Stimulated activated CD4-positive, alpha-beta T cell treated with anti-CD3 and anti-CD28 coated beads, Interleukin-1b, Interleukin-23, amount 100 ng/mL, for 24 hours (primary cell): ENCODE data around the gene CDH13.

Experiments
- DNase-seq, 4 experiments: peaks; one replicate each; pipeline ENCODE4 v3.0.0-alpha.2; 2020; ENCODE audit warnings: low read depth in 4 of 4, low spot score in 1 of 4

Gene CDH13

GRCh38 chr16:83689385-83689831, 1062.6 kb downstream of the CDH13 start:
- no peak for DNase-seq

GRCh38 chr16:83692224-83692623, 1065.5 kb downstream of the CDH13 start:
- DNase-seq = no peak

- DNase-seq = no peak
Measured at GRCh38 chr16:83698964-83699363, 1072.2 kb downstream of the CDH13 start.

DNA sequence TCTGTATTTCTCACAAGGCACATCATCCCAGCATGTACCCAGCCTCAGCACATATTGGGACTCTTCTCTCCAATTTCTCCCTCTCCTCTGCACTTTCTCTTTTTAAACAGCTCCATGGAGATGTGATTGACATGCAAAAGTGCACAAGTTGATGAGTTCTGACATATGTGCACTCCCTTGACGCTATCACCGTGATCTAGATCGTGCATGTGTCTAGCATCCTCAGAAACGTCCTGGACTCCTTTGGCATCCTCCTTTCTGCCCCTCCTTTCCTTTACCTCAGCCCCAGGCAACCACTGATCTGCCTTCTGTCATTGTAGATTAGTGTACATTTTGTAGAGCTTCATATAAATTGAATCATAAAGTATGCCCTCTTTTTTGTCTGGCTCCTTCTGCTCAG, 1073.0 kb downstream of the CDH13 start:
- no peak for DNase-seq

GRCh38 chr16:83700918-83701317, 1074.1 kb downstream of the CDH13 start:
- no peak for DNase-seq

GRCh38 chr16:83701494-83701893, 1074.7 kb downstream of the CDH13 start:
- peak in 1 of 4 experiments; percentile 2 for DNase-seq

DNA sequence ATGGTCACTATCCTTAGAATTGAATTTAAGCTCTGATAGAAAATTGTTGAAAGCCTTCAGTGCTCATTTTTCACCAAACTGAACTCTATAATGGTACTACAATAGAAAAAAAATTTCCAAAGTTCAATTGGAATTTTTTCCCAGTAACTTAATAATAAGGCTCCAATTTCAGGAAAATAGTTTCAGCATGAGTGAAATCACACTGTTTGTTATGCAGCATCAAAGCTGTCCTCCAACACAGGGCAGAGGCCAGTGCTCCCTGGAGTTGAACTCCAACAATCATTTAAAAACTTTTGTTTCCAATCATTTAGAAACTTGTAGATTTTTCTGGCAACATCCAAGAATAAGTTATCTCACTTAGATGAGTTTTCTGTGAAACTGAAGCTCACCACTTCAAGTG, 1077.9 kb downstream of the CDH13 start:
- no peak for DNase-seq

DNA sequence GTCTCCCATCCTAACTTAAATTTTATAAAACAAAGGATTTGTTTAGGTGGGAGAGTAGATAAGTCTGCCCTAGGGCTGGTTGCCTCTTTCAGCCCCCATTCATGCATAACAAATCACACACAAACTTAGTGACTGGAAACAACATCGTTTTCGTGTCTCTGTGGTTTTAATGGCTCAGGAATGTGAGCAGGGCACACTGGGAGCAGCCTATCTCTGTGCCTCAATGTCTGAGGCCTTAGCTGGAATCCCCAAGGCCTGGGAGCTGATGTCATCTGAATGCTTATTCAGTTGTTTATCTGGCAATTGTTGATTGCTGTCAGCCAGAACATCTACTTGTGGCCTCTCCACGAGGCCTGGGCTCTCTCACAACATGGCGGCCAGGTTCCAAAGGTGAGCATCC, 1079.1 kb downstream of the CDH13 start:
- DNase-seq = no peak

DNA sequence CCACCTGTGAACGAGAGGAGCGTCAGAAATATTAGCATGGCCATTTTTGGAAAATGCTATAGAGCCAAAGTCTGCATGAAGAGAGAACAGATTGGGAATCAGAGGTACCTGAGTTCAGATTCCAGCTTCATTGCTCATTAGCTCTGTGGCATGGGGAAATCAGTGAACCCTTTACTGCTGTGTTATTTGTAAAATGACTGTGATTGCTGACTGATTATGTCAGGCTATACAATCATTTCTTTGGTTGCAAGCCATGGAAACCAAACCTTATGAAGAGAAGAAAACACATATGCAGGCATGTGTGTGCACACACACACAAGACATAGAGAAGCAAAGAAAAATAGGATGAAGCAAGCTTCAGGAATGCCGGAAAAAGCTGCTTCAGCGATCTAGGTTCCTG, 1079.6 kb downstream of the CDH13 start:
- DNase-seq = no peak

DNA sequence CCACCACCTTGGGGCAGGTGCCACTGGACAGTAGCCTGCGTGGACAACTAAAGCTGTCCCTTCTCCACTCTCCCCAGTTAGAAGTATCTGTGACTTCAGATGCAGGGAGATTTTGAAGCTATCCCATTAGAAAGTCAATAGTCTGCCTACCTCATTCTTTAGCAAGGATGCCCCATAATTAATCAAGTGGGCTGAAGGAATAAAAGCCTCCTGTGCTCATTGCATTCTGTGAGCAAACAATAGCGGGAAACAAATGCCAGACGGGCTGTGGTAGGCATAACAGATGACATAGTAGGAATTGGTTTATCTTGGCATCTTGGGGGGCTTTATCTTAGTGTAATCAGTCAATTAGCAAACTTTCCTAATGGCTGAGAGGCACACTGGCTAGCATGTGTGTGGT, 1084.3 kb downstream of the CDH13 start:
- no peak for DNase-seq

DNA sequence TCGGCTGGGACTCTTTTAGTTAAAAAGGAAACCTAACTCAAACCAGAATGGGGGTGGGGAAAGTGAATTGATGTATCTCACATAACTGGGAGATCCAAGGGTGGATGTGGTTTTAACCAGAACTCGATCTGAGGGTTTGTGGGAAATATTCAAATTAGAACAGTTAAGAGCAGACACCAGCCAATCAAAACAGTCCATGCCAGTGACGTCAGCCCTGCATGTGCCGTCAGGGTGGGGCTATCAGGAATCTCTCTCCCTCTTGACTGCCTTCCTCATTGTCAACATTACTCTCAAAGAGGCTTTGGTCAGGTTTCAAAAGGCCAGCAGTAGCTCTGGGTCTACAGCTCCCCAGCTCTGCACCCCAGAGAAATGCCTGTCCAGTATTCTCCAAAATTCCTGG, 1086.8 kb downstream of the CDH13 start:
- DNase-seq = no peak

DNA sequence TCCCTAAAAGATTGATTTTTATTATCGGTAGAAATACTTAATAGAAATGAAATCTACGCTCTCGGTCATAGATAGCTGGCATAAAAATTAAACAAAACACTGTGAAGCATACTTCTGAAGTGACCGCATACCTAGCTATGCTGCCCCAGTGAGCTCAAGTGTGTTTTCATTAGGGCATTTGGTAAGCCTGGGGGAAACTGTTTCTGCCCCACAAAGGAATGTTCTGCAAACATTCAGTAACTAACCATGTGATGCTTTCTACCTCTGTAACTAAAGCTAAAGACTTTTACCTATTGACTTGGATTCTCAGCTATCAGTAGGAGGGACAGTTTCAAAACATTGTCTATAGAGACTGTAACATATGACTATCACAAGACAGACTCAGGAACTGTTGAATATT, 1087.5 kb downstream of the CDH13 start:
- DNase-seq = no peak

GRCh38 chr16:83715217-83715920, 1088.6 kb downstream of the CDH13 start:
- no peak for DNase-seq

DNA sequence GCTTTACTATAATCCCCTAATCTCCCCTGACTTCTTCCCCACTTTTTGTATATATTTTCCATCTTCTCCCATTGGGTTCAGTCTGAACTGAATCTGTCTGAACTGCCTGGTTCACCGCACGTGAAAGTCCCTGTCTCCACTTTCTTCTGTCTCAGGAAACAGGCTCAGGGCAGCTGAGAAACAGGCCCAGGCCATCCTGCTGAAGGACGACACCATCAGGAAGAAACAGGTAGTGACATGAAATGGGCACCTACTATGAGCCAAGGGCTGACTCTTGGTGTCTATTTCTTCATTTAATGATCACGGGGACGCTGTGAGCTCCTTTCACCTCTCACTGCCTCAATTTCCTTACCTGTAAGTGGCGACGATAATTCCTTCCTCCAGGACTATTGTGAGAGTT, 1090.5 kb downstream of the CDH13 start:
- no peak for DNase-seq

DNA sequence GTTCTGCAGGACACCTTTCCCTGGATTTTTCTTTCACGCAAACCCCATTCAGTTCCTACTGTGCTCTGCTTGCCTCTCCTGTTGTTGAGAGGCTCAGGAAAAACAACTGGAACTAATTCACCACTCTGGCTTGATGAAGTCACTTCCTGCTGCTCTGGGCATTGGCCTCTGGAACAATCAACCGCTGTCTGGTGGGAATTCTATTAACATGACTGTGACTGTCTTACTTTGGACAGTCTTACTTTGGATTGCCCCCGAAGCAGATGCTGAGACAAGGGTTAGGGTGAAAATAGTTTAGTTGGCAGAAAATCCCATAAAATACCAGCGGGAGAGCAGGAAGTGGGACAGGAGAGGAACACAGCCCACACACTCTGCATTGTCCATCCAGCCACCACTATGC, 1091.0 kb downstream of the CDH13 start:
- DNase-seq = no peak

GRCh38 chr16:83720213-83720612, 1093.4 kb downstream of the CDH13 start:
- no peak for DNase-seq

GRCh38 chr16:83720981-83721380, 1094.2 kb downstream of the CDH13 start:
- no peak for DNase-seq

DNA sequence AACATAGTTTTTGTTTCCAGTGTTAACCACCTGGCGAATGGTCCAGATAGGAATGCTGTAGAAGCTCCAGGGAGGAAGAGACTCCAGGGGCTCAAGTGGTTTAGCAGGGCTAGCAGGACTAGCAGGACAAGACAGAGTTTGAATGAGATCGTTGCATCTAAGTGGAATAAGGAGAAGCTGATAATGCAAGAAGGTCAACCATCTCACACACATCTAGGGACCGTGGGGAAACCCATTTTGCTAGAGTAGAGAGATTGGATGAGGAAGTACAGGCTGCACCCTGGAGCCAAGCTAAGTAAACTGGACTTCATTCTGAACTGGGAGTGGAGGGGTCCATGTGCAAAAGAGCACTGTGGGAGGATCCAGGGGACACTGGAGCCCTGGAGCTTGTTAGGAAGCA, 1094.9 kb downstream of the CDH13 start:
- no peak for DNase-seq

- DNase-seq = no peak
Measured at GRCh38 chr16:83722456-83723183, 1095.9 kb downstream of the CDH13 start.

DNA sequence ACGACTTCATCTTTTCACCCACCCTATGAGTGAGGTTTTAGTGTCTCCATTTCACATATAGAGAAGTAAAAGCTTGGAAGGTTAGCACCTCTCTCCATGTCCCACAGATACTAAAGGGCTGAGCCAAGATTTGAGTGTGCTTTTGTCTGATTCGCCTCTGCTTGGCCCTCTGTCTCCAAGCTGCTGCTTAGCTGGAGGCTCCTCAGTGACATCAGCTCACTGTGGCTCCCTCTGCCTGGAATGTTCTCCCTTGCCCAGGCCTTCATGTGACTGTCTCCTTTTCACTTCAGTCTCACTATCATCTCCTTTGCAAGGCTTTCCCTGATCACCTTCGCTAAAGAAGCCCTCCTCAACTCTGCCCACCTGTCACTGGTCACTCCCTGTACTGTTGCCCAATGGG, 1096.5 kb downstream of the CDH13 start:
- no peak for DNase-seq

DNA sequence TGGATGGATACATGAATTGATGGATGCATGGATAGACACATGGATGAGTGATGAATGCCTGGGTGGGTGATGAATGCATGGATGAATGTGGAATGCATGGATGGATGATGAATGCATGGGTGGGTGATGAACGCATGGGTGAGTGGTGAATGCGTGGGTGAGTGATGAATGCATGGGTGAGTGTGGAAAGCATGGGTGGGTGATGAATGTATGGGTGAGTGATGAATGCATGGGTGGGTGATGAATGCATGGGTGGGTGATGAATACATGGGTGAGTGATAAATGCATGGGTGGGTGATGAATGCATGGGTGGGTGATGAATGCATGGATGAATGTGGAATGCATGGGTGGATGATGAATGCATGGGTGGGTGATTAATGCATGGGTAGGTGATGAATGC, 1097.1 kb downstream of the CDH13 start:
- DNase-seq = no peak

DNA sequence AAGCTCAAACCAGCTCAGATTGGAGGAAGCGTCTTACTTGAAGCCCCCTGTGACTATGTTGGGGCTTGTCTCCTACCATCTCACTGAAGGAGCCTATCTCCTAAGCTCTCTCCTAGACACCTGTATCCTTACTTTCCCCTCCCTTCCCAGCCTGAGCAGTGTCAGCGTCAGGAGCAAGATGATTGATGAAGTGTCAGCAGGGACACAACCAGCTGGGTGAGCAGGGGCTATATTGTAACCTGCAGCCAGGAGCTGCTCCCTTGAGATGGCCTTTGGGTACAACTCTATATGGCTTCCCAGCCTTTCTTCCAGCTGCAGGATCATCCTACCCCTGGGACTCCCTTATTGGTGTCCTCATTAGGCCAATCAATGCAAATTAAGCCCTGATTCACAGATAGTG, 1097.8 kb downstream of the CDH13 start:
- DNase-seq = no peak

GRCh38 chr16:83725313-83725712, 1098.5 kb downstream of the CDH13 start:
- DNase-seq = no peak
